IMR-90 (cell line): ENCODE data around the gene ABR. TPM values are rescaled to one million over a fixed set of nuclear protein-coding genes. Genes with fewer than 3 reads are reported as not detected.

Experiments
- ATAC-seq: fragments of 200-7000 bp; cut with Tn5 transposase; 2 replicates; pipeline ENCODE4 v1.9.1; 2020; ENCODE audit warnings: low read depth, mild to moderate bottlenecking, moderate library complexity
- BruUV-seq: library from RNA; stranded (reverse); fragments of 400-500 nt; replicated peaks from 2 replicates; lab custom pipeline; 2021; lab: Mats Ljungman, UMichigan
- CTCF ChIA-PET: fragments of 300-600 bp; formaldehyde crosslinking; extraction: SDS; loops from one replicate; lab custom pipeline; 2021; ENCODE audit warnings: antibody characterized with exemption; lab: Yijun Ruan, JAX
- POLR2A ChIA-PET: fragments of 300-600 bp; sonication (Branson Sonifier 250); formaldehyde crosslinking; loops from one replicate; lab custom pipeline; 2022; ENCODE audit warnings: antibody characterized with exemption; ENCODE audit not compliant: unreplicated experiment; lab: Charles Lee
- DNase-seq: peaks from one replicate; pipeline ENCODE4 v3.0.0; 2013
- H2AFZ ChIP-seq: replicated peaks from 2 replicates; pipeline ENCODE3; 2013; ENCODE audit warnings: low read length, mild to moderate bottlenecking; ENCODE audit not compliant: poor library complexity
- H2AK5ac ChIP-seq: 2 replicates; pipeline ENCODE4 v1.6.1; 2013; ENCODE audit warnings: low read depth, low read length, inconsistent platforms
- H2AK9ac ChIP-seq: replicated peaks from 2 replicates; pipeline ENCODE3; 2013; ENCODE audit warnings: mild to moderate bottlenecking, low read depth, low read length, moderate library complexity; ENCODE audit not compliant: poor library complexity
- H2BK120ac ChIP-seq: 2 replicates; pipeline ENCODE4 v1.6.1; 2013; ENCODE audit warnings: low read depth, low read length, inconsistent platforms
- H2BK15ac ChIP-seq: 3 replicates; pipeline ENCODE4 v1.6.1; 2013; ENCODE audit warnings: low read depth, low read length, inconsistent platforms
- H2BK20ac ChIP-seq: 2 replicates; pipeline ENCODE4 v1.6.1; 2013; ENCODE audit warnings: low read depth, mild to moderate bottlenecking, inconsistent platforms, low read length, moderate library complexity
- H2BK5ac ChIP-seq: 2 replicates; pipeline ENCODE4 v1.6.1; 2013; ENCODE audit warnings: mild to moderate bottlenecking, low read depth, low read length, inconsistent platforms; ENCODE audit not compliant: poor library complexity, severe bottlenecking
- H3K14ac ChIP-seq: replicated peaks from 2 replicates; pipeline ENCODE4 v1.6.1; 2013; ENCODE audit warnings: low read depth, low read length, inconsistent platforms
- H3K18ac ChIP-seq: 2 replicates; pipeline ENCODE4 v1.6.1; 2013; ENCODE audit warnings: low read depth, low read length, control low read depth
- H3K23ac ChIP-seq: 2 replicates; pipeline ENCODE4 v1.6.1; 2013; ENCODE audit warnings: low read depth, low read length, inconsistent platforms
- H3K27ac ChIP-seq: 2 replicates; pipeline ENCODE4 v1.5.1; 2013; ENCODE audit warnings: mild to moderate bottlenecking, control low read depth, low read length; ENCODE audit not compliant: insufficient read depth
- H3K27me3 ChIP-seq: 2 replicates; pipeline ENCODE4 v1.6.1; 2013; ENCODE audit warnings: low read length; ENCODE audit not compliant: control insufficient read depth, insufficient read depth
- H3K36me3 ChIP-seq: 2 replicates; pipeline ENCODE4 v1.6.1; 2013; ENCODE audit warnings: low read length, mixed read lengths; ENCODE audit not compliant: control insufficient read depth, insufficient read depth
- H3K4ac ChIP-seq: 2 replicates; pipeline ENCODE4 v1.6.1; 2013; ENCODE audit warnings: low read depth, low read length, inconsistent platforms
- H3K4me1 ChIP-seq: 2 replicates; pipeline ENCODE4 v1.6.1; 2013; ENCODE audit warnings: low read length, mixed read lengths; ENCODE audit not compliant: control insufficient read depth, insufficient read depth
- H3K4me2 ChIP-seq: 2 replicates; pipeline ENCODE4 v1.6.1; 2013; ENCODE audit warnings: low read depth, mild to moderate bottlenecking, control low read depth, low read length, moderate library complexity
- H3K4me3 ChIP-seq: 2 replicates; pipeline ENCODE4 v1.5.1; 2013; ENCODE audit warnings: low read depth, mild to moderate bottlenecking, control low read depth, low read length, moderate library complexity; ENCODE audit not compliant: insufficient read depth
- H3K56ac ChIP-seq: 2 replicates; pipeline ENCODE4 v1.6.1; 2013; ENCODE audit warnings: low read length, inconsistent platforms; ENCODE audit not compliant: insufficient read depth; ENCODE audit errors: extremely low read depth
- H3K79me1 ChIP-seq, 2 experiments: 2 replicates each; pipeline ENCODE4 v1.6.1; 2013; ENCODE audit warnings: low read length in 2 of 2, inconsistent platforms in 1 of 2, low read depth in 1 of 2
- H3K9ac ChIP-seq: 2 replicates; pipeline ENCODE4 v1.6.1; 2013; ENCODE audit warnings: low read depth, low read length, control low read depth
- H3K9me1 ChIP-seq: 2 replicates; pipeline ENCODE4 v1.6.1; 2013; ENCODE audit warnings: low read length, inconsistent platforms; ENCODE audit not compliant: insufficient read depth
- H3K9me3 ChIP-seq: 2 replicates; pipeline ENCODE4 v1.6.1; 2013; ENCODE audit warnings: low read length; ENCODE audit not compliant: control insufficient read depth, insufficient read depth
- H4K20me1 ChIP-seq: 2 replicates; pipeline ENCODE4 v1.6.1; 2013; ENCODE audit warnings: low read length, inconsistent platforms; ENCODE audit not compliant: insufficient read depth
- H4K5ac ChIP-seq: 2 replicates; pipeline ENCODE4 v1.6.1; 2013; ENCODE audit warnings: mild to moderate bottlenecking, low read depth, low read length, control low read depth
- H4K8ac ChIP-seq, 2 experiments: 2 replicates each; pipeline ENCODE4 v1.6.1; 2013; ENCODE audit warnings: low read depth in 2 of 2, low read length in 2 of 2, control low read depth in 1 of 2, inconsistent platforms in 1 of 2
- H4K91ac ChIP-seq: 2 replicates; pipeline ENCODE4 v1.6.1; 2013; ENCODE audit warnings: low read depth, low read length, inconsistent platforms; ENCODE audit not compliant: insufficient read depth
- MXI1 ChIP-seq: IDR thresholded peaks from 2 replicates; pipeline ENCODE4 v1.6.1; 2012; ENCODE audit warnings: low read depth, mild to moderate bottlenecking, low read length, moderate library complexity, borderline replicate concordance
- WGBS, 2 experiments: methylation state at CpG; one replicate each; pipeline versions ENCODE4 v1.1.5 to v1.1.7; 2013; ENCODE audit warnings: missing lambda C conversion rate in 2 of 2; ENCODE audit not compliant: insufficient read length in 1 of 2; ENCODE audit errors: extremely low coverage in 2 of 2; 5-methylcytosine and 5-hydroxymethylcytosine counted together
- dilution Hi-C: fragments of 300-500 bp; cut with HindIII; formaldehyde crosslinking; loops from one replicate; pipeline ENCODE4 v1.14.3; 2018; ENCODE audit warnings: low sequenced_read_pairs; ENCODE audit not compliant: unreplicated experiment
- in situ Hi-C: fragments of 300-500 bp; cut with MboI; formaldehyde crosslinking; loops from 3 replicates; pipeline ENCODE4 v1.14.3; 2019; ENCODE audit warnings: low sequenced_read_pairs, inconsistent platforms, mixed read lengths
- intact Hi-C: fragments of 100-400 bp; cut with micrococcal nuclease; formaldehyde crosslinking; loops from 2 replicates; pipeline ENCODE4 v1.10.0; 2022
- polyA plus RNA-seq, 3 experiments: library from polyadenylated mRNA; depleted of rRNA; stranded (reverse); fragments of >200 nt; gene quantifications; 2 replicates each; pipeline ENCODE4 v1.2.3, GENCODE V29; 2012; ENCODE audit warnings: low replicate concordance in 1 of 3
- total RNA-seq: library from RNA; depleted of rRNA; stranded (reverse); fragments of >200 nt; gene quantifications from 2 replicates; pipeline ENCODE4 v1.2.3, GENCODE V29; 2012
- TF ChIP-seq, protein P1 (sequence below): fragments of 150-350 bp; IDR thresholded peaks from 2 replicates; pipeline ENCODE4 v1.6.1; 2017; ENCODE audit warnings: mild to moderate bottlenecking, antibody characterized with exemption, low read length, low read depth

ABR gene
- total and polyA plus RNA-seq, 2 of the 4 experiments (the other 2 are of a cell fraction) = 28.3 to 79.7 TPM

DNA sequence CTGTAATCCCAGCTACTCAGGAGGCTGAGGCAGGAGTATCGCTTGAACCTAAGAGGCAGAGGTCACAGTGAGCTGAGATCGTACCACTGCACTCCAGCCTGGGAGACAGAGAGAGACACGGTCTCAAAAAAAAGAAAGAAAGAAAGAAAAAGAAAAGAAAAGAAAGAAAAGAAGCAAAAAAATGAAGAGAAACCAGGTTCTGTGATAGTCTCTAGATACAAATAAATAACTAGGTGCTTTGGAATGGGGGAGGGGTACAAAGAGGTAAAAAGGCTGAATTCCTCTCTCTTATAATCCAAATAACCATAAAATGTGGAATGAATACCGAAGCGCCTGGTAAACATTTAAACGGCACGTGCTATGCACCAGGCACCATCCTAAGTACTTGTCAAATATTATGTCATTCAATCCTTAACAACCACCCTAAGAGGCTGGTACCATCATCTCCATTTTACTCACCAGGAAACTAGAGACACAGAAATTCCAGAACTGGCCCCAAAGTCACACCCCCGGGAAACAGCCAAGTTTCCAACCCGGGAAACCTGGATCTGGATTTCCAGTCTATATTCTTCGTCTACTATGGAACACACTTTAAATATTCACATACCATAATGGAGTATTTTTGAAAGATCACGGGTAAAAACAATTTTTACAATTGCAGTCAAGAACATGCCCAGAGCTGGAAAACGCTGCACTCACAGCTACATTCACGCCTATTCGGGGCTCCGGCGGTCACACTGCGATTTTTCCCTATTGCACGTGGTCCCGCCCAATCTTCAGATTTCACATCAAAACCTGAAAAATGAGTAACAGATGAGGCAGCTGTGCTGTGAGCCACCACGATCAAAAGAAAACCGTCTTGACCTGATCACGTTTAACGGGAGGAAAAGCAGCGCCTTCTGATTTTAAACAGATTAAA, 210.7 kb downstream of the ABR start:
- Histone ChIP-seq H2BK15ac (no peak overlapping the region), H3K9me1 (peaks cover 13% of the 10 kb centered on the region), H2AFZ (no peak overlapping the region), H4K8ac (no peak overlapping the region), H3K4ac (no peak overlapping the region), H3K9ac (no peak overlapping the region), H3K56ac (no peak overlapping the region), H2AK9ac (no peak overlapping the region), H3K79me1 (peaks cover 40 to 85% of the 10 kb centered on the region in 2 experiments), H3K4me1 (peaks cover 22% of the 10 kb centered on the region), H2BK5ac (no peak overlapping the region), H4K91ac (no peak overlapping the region), H4K5ac (no peak overlapping the region), H2AK5ac (no peak overlapping the region), H3K14ac (no peak overlapping the region), H3K4me3 (no peak overlapping the region), H3K36me3 (peaks cover 15% of the 10 kb centered on the region), H3K27ac (no peak overlapping the region), H3K27me3 (no peaks in the 10 kb centered on the region), H4K20me1 (peaks cover 92% of the 10 kb centered on the region), H2BK20ac (no peak overlapping the region), H3K4me2 (peak overlapping the region; percentile 17; the same call in 1 of the 2 replicates), H3K18ac (no peak overlapping the region), H2BK120ac (no peak overlapping the region), H3K23ac (no peak overlapping the region), H3K9me3 (no peaks in the 10 kb centered on the region; the same call in 1 of the 2 replicates)
- BruUV-seq = no TSS peak
- DNase-seq (no peak), ATAC-seq (no peak)
- POLR2A ChIA-PET = no interaction called here
- dilution Hi-C loops = no loop called here
- intact Hi-C loops = no loop called here
- in situ Hi-C loops = no loop called here
- CTCF ChIA-PET = no interaction called here
- TF ChIP-seq, protein P1, sequence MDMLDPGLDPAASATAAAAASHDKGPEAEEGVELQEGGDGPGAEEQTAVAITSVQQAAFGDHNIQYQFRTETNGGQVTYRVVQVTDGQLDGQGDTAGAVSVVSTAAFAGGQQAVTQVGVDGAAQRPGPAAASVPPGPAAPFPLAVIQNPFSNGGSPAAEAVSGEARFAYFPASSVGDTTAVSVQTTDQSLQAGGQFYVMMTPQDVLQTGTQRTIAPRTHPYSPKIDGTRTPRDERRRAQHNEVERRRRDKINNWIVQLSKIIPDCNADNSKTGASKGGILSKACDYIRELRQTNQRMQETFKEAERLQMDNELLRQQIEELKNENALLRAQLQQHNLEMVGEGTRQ = no peak
- peak; percentile 30; the same call in 1 of the 2 replicates for TF ChIP-seq MXI1
- WGBS, 2 experiments = 91% methylated on average over 8 of the region's 24 CpGs; no CpG with 5 or more reads in 1 of the 2 experiments
